HTERT RPE-1 (cell line): ENCODE measurements around the gene RPAP3.
"Not testable (repeated sequence)": the region's sequence is repeated elsewhere in the genome, so short reads cannot be mapped to it uniquely, and the experiment has no call there.

Experiments
- in situ Hi-C: fragments of 300-500 bp; cut with MboI; formaldehyde crosslinking; loops from 4 replicates; pipeline ENCODE4 v1.14.3; 2020; ENCODE audit warnings: low sequenced_read_pairs

The RPAP3 gene

GRCh38 chr12:47687636-47688035, 18.2 kb downstream of the RPAP3 start:
- in situ Hi-C loops = no loop called here

GRCh38 chr12:47686645-47687240, 19.1 kb downstream of the RPAP3 start:
- in situ Hi-C loops = no loop called here

- in situ Hi-C loops = no loop called here
Observed at GRCh38 chr12:47679785-47680184, 26.0 kb downstream of the RPAP3 start.

- in situ Hi-C loops = no loop called here
Observed at GRCh38 chr12:47672068-47672467, 33.8 kb downstream of the RPAP3 start.

- in situ Hi-C loops = not testable (repeated sequence)
Observed at GRCh38 chr12:47667935-47668334, 37.9 kb downstream of the RPAP3 start.

GRCh38 chr12:47652521-47653234, 53.2 kb downstream of the RPAP3 start:
- in situ Hi-C loops = no loop called here

- in situ Hi-C loops = no loop called here
Observed at GRCh38 chr12:47651368-47652254, 54.2 kb downstream of the RPAP3 start.

- in situ Hi-C loops = no loop called here
Observed at GRCh38 chr12:47650469-47650868, 55.4 kb downstream of the RPAP3 start.

GRCh38 chr12:47649381-47649780, 56.4 kb downstream of the RPAP3 start:
- in situ Hi-C loops = no loop called here

GRCh38 chr12:47648056-47648579, 57.7 kb downstream of the RPAP3 start:
- in situ Hi-C loops = no loop called here

GRCh38 chr12:47642310-47642709, 63.5 kb downstream of the RPAP3 start:
- in situ Hi-C loops = not testable (repeated sequence)

- in situ Hi-C loops = no loop called here
Observed at GRCh38 chr12:47636908-47637780, 68.7 kb downstream of the RPAP3 start.

GRCh38 chr12:47635770-47636169, 70.1 kb downstream of the RPAP3 start:
- in situ Hi-C loops = not testable (repeated sequence)

GRCh38 chr12:47634127-47634526, 71.7 kb downstream of the RPAP3 start:
- in situ Hi-C loops = no loop called here

GRCh38 chr12:47621960-47622359, 83.9 kb downstream of the RPAP3 start:
- in situ Hi-C loops = no loop called here

GRCh38 chr12:47617476-47617875, 88.4 kb downstream of the RPAP3 start:
- in situ Hi-C loops = no loop called here

- in situ Hi-C loops = no loop called here
Observed at GRCh38 chr12:47616440-47616839, 89.4 kb downstream of the RPAP3 start.

GRCh38 chr12:47615711-47616110, 90.1 kb downstream of the RPAP3 start:
- in situ Hi-C loops = no loop called here

GRCh38 chr12:47614521-47614920, 91.3 kb downstream of the RPAP3 start:
- in situ Hi-C loops = no loop called here

GRCh38 chr12:47612953-47613352, 92.9 kb downstream of the RPAP3 start:
- in situ Hi-C loops = no loop called here
